GM06990 (cell line): ENCODE measurements around the gene SEMA4F.

Experiments used
- DNase-seq: peaks from one replicate; pipeline ENCODE4 v3.0.0-alpha.2; 2011; ENCODE audit not compliant: insufficient read length; ENCODE audit errors: extremely low read depth
- H3K27me3 ChIP-seq: replicated peaks from 2 replicates; pipeline ENCODE4 v1.6.0; 2011; ENCODE audit warnings: low read length; ENCODE audit not compliant: control insufficient read depth, insufficient read depth
- H3K36me3 ChIP-seq: 2 replicates; pipeline ENCODE4 v1.5.1; 2011; ENCODE audit warnings: low read length; ENCODE audit not compliant: control insufficient read depth, insufficient read depth
- H3K4me3 ChIP-seq: replicated peaks from 2 replicates; pipeline ENCODE4 v1.5.1; 2011; ENCODE audit warnings: low read depth, mild to moderate bottlenecking, control low read depth, low read length
- TF ChIP-seq, protein P1 (sequence below): IDR thresholded peaks from 2 replicates; pipeline ENCODE4 v1.5.1; 2011; ENCODE audit warnings: low read length, control low read depth, mild to moderate bottlenecking, inconsistent platforms; ENCODE audit not compliant: insufficient read depth, poor library complexity, severe bottlenecking

SEMA4F gene

DNA sequence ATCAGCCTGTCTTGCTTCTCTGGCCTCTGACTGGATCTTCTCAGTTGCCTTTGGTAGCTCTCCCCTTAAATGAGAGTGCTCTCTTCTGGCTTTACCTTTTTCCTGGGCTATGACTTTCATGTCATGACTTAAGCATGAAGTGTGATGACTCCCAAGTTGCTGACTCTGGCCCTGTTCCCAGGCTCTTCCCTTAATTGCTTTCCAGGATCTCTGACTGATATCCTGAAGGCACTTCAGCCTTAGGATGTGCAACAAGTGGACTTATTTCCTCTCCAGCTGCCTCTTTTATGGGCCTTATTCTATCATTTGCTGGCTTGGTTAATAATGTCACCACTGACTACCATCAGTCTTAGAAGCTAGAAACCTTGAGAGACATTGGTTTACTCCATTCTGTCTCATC is 17.4 kb downstream of the SEMA4F start:
- no peak for DNase-seq
- TF ChIP-seq, protein P1, sequence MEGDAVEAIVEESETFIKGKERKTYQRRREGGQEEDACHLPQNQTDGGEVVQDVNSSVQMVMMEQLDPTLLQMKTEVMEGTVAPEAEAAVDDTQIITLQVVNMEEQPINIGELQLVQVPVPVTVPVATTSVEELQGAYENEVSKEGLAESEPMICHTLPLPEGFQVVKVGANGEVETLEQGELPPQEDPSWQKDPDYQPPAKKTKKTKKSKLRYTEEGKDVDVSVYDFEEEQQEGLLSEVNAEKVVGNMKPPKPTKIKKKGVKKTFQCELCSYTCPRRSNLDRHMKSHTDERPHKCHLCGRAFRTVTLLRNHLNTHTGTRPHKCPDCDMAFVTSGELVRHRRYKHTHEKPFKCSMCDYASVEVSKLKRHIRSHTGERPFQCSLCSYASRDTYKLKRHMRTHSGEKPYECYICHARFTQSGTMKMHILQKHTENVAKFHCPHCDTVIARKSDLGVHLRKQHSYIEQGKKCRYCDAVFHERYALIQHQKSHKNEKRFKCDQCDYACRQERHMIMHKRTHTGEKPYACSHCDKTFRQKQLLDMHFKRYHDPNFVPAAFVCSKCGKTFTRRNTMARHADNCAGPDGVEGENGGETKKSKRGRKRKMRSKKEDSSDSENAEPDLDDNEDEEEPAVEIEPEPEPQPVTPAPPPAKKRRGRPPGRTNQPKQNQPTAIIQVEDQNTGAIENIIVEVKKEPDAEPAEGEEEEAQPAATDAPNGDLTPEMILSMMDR, result no peak
- no peak overlapping the region for H3K4me3 ChIP-seq
- H3K27me3 ChIP-seq, result no peaks in the 10 kb centered on the region
- H3K36me3 ChIP-seq, result peaks cover 2% of the 10 kb centered on the region

GRCh38 chr2:74673826-74674528 is 19.9 kb downstream of the SEMA4F start:
- Histone ChIP-seq H3K36me3 (peaks cover 2% of the 10 kb centered on the region), H3K4me3 (no peak overlapping the region), H3K27me3 (no peaks in the 10 kb centered on the region)
- TF ChIP-seq, protein P1, result no peak
- DNase-seq, result no peak

- DNase-seq, result no peak
- peaks cover 3% of the 10 kb centered on the region for H3K36me3 ChIP-seq
- H3K4me3 ChIP-seq, result no peak overlapping the region
- no peaks in the 10 kb centered on the region for H3K27me3 ChIP-seq
- TF ChIP-seq, protein P1, result no peak
Observed at GRCh38 chr2:74675090-74675489, 21.0 kb downstream of the SEMA4F start.

DNA sequence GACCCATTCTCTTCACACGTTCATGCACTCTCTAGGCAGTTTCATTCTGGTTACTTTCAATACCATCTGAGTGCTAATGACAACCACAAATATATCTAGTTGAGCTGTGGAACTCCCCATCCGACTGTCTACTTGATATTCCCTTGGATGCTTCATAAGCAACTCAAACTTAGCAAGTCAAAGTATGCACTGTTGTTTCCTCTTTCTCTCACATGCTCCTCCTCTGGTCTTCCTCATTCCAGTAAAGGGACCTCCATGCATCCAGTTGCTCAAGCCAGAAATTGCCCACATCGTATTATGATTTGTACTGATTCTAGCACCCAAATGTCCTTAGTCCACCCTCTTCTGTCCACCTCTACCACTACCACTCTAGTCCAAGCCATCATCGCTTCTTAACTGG is 22.3 kb downstream of the SEMA4F start:
- TF ChIP-seq, protein P1, result no peak
- no peak overlapping the region for H3K4me3 ChIP-seq
- no peaks in the 10 kb centered on the region for H3K27me3 ChIP-seq
- DNase-seq, result no peak
- H3K36me3 ChIP-seq, result peaks cover 3% of the 10 kb centered on the region

DNA sequence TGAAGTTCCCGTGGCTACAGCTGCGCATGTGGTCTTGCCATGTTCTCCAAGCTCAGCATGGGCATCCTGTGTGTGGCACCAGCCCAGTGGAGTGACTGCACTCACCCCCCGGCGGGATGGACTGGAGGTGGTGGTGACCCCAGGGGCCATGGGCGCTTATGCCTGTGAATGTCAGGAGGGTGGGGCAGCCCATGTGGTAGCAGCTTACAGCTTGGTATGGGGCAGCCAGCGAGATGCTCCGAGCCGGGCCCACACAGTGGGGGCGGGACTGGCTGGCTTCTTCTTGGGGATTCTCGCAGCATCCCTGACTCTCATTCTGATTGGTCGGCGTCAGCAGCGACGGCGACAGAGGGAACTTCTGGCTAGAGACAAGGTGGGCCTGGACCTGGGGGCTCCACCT is 25.6 kb downstream of the SEMA4F start:
- DNase-seq, result no peak
- TF ChIP-seq, protein P1, result no peak
- Histone ChIP-seq H3K27me3 (no peaks in the 10 kb centered on the region), H3K36me3 (peaks cover 3% of the 10 kb centered on the region), H3K4me3 (no peak overlapping the region)

- no peak for DNase-seq
- no peaks in the 10 kb centered on the region for H3K27me3 ChIP-seq
- H3K36me3 ChIP-seq, result peaks cover 1% of the 10 kb centered on the region; the same call in 1 of the 2 replicates
- TF ChIP-seq, protein P1, result no peak
- no peak overlapping the region for H3K4me3 ChIP-seq
Observed at GRCh38 chr2:74682501-74682900, 28.5 kb downstream of the SEMA4F start.
